ENCODE results near the gene KATNIP.

Gene KATNIP

GRCh38 chr16:27549746-27550581 lies at the start of gene KATNIP, which contains the start of gene GTF3C1:
Gene KATNIP (plus strand): TSS chr16:27550144. CDS start chr16:27550171, 27 bp downstream.
Gene GTF3C1 (minus strand): TSS chr16:27549913. CDS start chr16:27549890, 23 bp downstream.
- TF ChIP-seq CTCF (IDR thresholded peaks at IDR 0.05; ENCODE audit: extremely low read depth, missing control alignments) = no peak
- peak; percentile 100 for DNase-seq (ENCODE audit: low spot score)

- TF ChIP-seq CTCF (IDR thresholded peaks at IDR 0.05; ENCODE audit: extremely low read depth, missing control alignments) = no peak
- no peak for DNase-seq (ENCODE audit: low spot score)
Measured at GRCh38 chr16:27500801-27501200, 49.1 kb upstream of the KATNIP start.

- TF ChIP-seq CTCF (IDR thresholded peaks at IDR 0.05; ENCODE audit: extremely low read depth, missing control alignments) = no peak
- DNase-seq (ENCODE audit: low spot score) = no peak
Measured at GRCh38 chr16:27503662-27504061, 46.3 kb upstream of the KATNIP start.

DNA sequence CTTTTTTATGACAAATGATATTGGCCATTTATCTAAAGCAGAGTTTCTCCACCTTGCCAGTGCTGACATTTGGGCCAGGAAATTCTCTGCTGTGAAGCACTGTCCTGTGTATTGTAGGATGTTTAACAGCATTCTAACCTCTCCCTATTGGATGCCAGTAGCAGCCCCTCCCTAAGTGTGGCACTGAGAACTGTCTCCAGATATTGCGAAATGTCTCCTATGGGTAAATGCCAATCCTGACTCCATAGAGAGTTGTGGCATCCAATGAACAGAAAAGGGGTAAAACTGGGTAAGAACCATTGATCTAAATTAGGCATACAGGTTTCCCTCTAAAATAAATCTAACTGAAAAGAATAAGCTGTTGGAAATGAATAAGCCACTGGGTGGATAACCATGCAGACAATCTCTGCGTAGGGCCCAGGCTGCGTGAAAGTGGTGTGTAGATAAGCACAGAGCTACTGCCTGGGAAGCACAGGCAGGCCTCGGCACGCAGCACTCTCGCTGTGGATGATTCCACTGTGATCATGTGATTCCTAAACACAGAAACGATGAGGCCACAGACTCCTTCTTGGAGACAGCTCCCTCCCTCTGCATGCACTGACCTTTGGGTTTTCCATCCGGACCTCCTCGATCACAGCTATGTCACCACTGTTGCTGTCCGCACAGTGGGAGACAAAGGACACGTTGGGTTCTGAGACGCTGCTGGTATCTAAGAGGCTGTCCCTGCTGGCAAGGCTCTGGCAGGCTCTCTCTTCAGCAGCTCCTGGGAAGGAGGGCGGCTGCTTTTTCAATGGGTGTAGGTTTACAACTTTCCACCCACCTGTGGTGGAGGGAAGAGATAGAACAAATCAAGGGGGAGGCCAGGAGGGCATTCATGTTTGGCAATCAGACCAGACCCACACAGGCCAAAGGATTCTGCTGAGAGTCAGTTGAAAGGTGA lies 44.4 kb upstream of the KATNIP start:
- no peak for DNase-seq (ENCODE audit: low spot score)
- no peak for TF ChIP-seq CTCF (IDR thresholded peaks at IDR 0.05; ENCODE audit: extremely low read depth, missing control alignments)

DNA sequence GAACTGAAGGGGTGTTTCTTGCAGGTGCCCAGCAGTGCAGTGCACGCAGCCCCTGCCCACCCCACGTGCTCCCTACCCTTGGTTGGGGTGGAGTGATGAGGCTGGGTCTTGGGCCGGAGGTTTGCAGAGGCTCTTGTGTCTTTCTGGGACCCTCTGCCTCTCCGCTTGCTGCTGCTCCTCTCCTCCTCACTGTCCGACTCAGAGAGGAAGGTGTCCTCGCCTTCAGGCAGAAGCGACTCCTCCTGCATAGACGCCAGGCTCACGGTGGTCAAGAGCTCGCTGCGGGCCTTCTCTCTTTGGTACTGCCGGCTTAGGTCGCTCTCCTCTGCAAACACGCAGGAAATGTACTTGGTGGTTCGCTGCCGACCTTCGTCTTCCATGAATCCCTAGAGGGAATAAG lies 43.2 kb upstream of the KATNIP start:
- DNase-seq (ENCODE audit: low spot score) = no peak
- no peak for TF ChIP-seq CTCF (IDR thresholded peaks at IDR 0.05; ENCODE audit: extremely low read depth, missing control alignments)

DNA sequence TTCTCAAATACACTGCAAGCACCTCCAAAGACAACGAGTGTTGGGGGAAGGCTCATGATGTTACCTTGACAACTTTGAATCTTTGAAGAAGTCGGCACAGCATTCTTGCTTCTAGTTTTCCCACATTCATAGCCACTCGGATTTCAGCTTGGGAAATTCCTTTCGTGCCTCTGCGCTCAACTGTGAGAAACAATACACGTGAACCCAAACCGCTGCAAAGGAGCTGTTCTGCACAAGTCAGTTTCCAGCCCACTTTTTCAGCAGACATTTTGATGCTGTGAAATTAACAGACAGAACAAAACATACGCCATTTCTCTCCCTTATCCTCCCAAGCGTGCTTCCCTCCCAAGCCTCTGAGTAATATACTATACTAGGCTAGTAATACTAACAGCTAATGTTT lies 41.5 kb upstream of the KATNIP start:
- no peak for TF ChIP-seq CTCF (IDR thresholded peaks at IDR 0.05; ENCODE audit: extremely low read depth, missing control alignments)
- no peak for DNase-seq (ENCODE audit: low spot score)
